Measurements from ENCODE around the gene TEX35.

DNA sequence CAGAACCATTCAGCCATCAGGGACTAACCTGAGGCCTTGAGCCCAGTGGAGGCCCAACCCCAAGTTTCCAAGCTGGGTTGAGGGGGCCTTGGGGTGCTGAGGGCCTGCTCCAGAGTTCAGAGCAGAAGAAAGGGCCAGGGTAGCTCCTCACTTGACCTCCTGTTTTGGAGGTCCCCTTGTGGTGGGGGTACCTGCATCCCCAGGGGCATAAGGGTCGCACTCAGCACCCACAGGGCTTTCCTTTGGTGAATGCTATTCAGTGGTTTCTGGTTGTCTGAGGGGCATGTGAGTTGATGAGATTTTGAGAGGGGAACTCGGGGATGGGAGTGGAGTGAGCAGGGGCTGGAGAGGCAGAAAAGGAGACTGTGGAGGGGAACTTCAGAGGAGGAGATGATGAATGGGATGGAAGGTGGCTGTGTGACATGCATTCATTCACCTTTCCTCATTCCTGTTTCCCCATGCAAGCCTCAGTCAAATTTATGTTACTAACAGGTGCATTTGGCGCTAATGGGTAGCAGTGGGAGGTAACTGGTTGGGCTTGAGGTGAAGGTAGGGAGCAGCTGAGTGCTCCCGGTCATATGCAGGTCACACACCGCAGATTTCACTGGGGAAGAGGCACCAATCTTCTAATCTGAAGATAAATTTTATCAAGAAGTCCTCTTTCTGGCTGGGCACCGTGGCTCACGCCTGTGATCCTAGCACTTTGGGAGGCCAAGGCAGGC, 50.4 kb downstream of the TEX35 start:
- TF ChIP-seq CTCF (IDR thresholded peaks at IDR 0.05; ENCODE audit: low read length) (no peak), EZH2 (optimal IDR thresholded peaks at IDR 0.05; ENCODE audit: low read depth, low read length) (no peak)
